Measurements from ENCODE around the gene APEX2. TPM values are rescaled to one million over a fixed set of nuclear protein-coding genes. Genes with fewer than 3 reads are reported as not detected.
A peak's percentile ranks its signal among the peaks of the same experiment; 100 is the strongest.
"Not testable (repeated sequence)": the region's sequence is repeated elsewhere in the genome, so short reads cannot be mapped to it uniquely, and the experiment has no call there.

The APEX2 gene, protein sequence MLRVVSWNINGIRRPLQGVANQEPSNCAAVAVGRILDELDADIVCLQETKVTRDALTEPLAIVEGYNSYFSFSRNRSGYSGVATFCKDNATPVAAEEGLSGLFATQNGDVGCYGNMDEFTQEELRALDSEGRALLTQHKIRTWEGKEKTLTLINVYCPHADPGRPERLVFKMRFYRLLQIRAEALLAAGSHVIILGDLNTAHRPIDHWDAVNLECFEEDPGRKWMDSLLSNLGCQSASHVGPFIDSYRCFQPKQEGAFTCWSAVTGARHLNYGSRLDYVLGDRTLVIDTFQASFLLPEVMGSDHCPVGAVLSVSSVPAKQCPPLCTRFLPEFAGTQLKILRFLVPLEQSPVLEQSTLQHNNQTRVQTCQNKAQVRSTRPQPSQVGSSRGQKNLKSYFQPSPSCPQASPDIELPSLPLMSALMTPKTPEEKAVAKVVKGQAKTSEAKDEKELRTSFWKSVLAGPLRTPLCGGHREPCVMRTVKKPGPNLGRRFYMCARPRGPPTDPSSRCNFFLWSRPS
- 16.5 and 18.7 TPM in 2 replicates for total RNA-seq (2014; rRNA removed; shearing (Covaris generic))

DNA sequence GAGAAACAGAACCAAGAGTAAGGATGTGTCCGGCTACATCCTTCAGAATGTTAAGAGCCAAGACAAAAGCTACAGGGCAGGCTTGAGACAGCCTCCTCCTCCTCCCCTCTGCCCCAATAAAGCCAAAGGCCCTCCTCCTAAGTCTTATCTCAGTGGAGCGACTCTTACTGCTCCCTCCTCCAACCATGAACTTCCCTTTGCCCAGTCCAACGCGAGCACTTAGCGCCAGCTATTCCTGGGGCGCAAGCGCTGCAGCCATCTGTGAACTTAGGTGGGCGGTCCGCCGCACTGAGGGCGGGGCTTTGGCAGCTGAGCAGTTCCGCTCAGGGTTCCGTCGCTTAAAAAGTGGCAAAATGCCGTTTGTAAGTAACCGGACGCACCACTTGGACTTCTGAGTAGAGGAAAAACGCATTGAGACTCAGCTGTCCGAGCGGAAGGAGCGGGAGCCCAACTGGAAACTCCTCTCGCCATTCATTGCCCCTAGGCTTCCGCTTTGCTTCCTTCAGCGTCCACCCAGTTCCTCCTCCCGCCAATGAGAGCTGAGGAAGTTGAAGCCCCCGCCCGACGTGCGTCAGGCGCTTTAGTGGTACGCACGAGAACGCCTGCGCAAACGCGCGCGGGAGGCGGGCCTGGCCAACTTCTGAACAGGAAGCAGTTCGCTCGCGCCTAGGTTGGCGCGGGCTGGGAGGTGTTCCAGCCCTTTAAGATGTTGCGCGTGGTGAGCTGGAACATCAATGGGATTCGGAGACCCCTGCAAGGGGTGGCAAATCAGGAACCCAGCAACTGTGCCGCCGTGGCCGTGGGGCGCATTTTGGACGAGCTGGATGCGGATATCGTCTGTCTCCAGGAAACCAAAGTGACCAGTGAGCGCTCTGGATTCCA, at the start of gene APEX2:
Gene APEX2 (plus strand): TSS at position 647 of the 882 bp plus-strand sequence. CDS start 60 bp downstream, at position 707.
- peak; percentile 93 for DNase-seq (ENCODE audit: low read depth)

DNA sequence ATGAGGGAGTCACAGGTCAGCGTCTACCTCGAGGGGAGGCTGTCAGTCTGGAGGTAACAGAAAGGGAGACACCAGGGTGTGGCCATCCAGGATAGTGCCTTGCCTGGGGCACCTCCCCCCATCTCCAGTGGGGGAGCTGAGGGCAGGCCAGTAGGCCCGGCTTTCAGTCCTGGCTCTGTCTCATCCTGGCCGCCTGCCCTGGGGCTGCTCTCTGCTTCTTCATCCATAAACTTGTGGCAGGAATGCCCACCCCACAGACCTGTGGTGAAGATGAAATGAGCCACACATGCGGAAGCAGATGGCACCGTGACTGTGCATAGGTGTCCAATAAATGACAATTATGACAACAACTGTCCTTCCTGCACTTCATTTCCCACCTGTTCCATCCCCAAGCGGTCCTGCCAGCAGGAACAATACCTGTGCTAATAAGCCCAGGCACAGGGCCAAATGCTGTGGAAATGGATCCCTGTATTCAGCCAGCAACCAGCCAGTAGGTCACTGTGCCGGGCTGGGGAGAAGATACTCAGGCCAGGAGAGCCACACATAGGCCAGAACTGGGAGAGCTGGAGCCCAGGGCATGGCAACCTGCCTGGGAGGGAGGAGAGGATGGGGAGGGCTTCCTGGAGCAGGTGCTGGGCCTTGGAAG, 49.3 kb upstream of the APEX2 start:
- no peak for DNase-seq (ENCODE audit: low read depth)

DNA sequence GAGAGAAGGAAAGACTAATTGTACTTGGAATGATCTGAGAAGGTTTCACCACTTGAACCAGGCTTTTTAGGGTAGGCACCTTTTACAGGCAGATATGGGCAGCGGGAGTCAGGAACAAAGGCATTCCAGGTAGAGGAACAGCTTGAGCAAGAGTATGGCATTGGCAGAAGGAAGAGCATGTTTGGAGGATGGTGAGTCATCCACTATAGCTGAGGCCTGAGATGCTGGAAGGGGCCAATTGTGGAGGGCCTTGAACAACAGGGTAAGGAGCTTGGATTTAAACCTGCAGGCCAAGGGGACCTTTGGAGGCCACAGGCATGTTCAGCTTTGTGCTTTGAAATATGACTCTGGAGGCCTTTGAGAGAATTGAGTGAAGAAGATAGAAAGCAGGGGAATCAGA, 38.4 kb upstream of the APEX2 start:
- DNase-seq (ENCODE audit: low read depth) = no peak

DNA sequence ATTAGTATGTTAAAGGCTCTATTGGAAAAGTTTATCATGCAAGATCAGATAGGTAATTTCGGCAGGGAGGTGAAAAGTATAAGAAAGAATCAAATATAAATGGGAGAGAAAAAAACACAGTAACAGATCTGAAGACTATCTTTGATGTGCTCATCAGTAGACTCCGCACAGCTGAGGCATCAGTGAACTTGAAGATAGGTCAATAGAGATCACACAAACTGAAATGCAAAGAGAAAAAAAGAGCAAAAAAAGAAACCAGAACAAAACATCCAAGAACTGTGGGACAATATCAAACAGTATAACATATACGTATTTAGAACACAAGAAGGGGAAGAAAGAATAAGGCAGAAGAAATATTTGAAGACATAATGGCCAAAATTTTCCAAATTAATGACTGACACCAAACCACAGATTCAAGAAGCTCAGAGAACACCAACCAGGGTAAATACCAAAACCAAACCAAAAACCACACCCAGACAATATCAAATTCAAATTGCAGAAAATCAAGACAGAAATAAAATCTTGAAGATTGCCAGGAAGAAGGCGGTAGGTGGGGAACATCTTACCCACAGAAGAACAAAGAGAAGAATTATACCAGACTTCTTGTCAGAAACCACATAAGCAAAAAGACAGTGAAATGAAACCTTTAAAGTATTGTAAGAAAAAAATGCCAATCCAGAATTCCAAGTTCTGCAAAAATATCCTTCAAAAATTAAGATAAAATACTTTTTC, 35.2 kb upstream of the APEX2 start:
- no peak for DNase-seq (ENCODE audit: low read depth)

DNA sequence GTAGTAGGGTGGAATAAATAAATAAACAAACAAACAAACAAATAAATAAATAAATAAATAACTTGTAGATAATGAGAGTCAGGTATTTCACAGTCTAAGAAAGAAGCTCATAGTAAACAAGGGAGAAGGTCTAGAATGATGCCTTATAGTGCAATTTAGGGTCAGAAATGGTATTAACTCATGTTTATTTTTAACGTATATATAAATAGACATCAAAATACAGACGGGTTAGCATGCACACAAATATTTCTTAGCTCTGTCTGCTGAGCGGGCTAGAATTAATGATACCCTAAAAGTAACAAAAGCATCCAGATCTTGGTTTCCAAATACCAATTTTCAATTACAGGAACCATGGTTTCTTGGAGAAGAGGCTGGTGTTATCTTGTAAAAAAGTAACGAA, 22.8 kb upstream of the APEX2 start:
- DNase-seq (ENCODE audit: low read depth) = no peak

DNA sequence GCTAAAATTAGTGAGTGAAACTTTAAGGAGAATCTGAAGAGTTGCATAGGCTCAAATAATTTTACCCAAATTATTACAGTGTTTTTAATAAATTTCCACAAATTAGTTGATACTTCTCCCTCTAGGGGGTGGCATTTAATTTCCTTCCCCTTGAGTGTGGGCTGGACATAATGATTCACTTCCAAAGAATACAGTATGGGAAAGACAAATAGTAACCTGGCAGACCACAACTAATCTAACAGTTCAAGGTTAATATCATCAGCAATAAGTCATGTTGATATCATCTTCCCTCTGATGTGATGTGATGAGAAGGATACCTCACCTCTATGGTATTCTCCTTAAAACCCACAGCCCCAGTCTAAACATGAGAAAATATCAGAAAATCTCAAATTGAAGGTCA, 21.7 kb upstream of the APEX2 start:
- DNase-seq (ENCODE audit: low read depth) = peak; percentile 6

DNA sequence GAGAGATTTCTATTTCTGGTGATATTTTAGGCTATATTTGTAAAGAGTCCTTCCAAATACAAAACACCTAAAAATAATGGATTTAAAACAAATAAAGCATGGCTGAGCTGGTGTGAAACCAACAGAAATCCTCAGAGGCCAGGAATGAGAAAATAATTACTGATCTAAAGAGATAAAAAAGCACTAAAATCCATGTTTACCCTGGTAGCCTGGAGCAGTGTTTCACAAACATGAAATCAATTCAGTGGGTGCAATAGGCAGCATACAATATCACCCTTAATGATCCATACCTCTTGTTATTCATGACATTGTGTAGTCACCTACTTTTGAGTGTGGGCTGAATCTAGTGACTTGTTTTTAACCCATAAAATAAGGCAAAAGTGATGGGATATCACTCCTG, 20.7 kb upstream of the APEX2 start:
- DNase-seq (ENCODE audit: low read depth) = no peak

DNA sequence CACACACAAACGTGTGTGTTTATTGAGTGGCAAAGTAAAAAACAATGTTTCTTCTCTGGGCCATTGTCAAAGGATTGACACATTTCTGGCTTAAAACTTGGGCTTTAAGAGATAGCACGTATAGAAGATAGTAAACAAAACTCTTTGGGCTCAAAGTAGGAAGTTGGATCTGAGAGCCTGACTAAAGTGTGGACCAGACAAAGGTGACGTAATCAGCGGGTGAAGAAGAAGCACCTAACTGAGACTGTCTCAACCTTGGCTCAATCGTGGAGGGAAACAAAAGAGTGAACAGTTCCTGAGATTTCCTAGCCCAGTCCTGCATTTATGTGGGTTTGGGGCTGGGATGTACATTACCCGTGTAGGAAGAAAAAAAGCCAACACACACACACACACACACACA, 19.8 kb upstream of the APEX2 start:
- DNase-seq (ENCODE audit: low read depth) = no peak

DNA sequence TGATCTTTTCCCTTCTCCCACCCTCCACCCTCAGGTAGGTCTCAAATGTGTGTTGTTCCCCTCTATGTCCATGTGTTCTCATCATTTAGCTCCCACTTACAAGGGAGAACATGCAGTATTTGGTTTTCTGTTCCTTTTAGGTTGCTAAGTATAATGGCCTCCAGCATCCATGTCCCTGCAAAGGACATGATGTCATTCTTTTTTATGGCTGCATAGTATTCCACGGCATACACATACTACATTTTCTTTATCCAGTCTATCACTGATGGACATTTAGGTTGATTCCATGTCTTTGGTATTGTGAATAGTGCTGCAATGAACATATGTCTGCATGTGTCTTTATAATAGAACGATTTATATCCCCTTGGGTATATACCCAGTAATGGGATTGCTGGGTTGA, 16.9 kb upstream of the APEX2 start:
- not testable (repeated sequence) for DNase-seq (ENCODE audit: low read depth)

DNA sequence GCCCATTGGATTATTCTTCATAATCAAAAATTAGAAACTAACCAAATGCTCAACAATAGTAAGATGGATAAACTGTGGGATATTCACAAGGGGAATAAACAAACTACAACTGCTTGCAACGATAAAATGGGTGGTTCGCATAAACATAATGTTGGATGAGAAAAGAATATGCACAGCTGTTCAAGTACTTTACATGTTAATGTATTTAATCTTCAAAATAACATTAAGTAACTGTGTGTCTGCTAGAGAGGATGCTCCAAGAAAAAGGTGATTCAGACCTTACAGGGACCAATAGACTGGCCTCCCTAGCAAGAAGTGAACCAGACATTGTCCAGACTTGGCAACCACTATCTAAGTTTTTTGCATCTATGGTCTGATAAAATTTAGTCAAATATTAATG, 8.5 kb upstream of the APEX2 start:
- DNase-seq (ENCODE audit: low read depth) = no peak

DNA sequence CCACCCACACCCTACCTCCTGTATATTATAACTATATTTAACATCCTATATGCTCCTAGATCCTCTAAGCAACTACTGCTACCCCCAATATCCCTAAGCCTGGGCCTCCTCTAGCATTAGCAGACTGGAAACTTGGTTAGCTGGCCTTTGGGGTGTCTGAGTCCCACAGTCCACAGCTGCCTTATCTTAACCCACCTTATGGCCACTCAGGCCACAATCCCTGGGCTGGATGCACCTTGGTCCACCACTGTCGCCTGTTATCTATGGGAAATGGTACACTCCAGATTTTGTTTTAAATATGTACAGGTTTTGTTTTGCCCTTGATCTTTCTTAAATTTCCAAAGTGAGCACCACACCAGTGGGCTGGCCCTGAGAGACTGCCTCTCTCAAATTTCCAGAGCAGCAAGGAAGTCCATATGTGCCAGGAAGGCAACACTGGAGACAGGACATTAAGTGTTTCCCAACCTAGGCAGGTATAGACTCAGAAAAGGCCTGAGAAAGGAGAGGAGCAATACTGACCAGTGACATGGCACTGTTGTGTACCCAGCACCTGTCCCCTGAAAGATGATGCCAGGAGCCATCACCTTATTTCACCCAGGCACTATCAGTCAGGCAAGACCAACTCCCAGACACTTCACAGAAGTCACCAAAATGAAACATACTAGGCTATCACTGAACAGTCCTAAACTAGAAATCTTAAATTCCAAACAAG, 7.1 kb upstream of the APEX2 start:
- no peak for DNase-seq (ENCODE audit: low read depth)

DNA sequence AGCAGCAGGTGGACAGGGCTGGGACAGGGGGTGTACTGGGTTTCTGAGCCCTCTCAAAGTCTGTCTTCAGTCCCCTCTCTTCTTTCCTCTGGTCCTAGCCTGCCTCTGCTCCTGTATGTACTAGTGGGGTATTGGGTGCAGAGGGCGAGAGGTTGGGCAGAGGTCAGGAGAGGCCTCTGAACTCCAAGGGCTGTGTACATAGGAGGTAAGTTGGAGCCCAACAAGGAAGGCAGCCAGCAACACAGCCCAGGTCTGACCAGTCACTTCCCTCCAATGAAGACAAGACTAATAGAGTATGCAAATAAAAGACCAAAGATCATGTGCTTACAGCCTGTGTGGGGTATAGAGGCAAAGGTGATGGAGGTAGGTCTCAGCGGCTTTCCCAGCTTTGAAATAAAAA, 6.1 kb upstream of the APEX2 start, which contains the start of gene PFKFB1:
Gene PFKFB1 (minus strand): TSS at position 90 of the 400 bp plus-strand sequence. CDS start 181 bp downstream, outside the sequence.
- no peak for DNase-seq (ENCODE audit: low read depth)

DNA sequence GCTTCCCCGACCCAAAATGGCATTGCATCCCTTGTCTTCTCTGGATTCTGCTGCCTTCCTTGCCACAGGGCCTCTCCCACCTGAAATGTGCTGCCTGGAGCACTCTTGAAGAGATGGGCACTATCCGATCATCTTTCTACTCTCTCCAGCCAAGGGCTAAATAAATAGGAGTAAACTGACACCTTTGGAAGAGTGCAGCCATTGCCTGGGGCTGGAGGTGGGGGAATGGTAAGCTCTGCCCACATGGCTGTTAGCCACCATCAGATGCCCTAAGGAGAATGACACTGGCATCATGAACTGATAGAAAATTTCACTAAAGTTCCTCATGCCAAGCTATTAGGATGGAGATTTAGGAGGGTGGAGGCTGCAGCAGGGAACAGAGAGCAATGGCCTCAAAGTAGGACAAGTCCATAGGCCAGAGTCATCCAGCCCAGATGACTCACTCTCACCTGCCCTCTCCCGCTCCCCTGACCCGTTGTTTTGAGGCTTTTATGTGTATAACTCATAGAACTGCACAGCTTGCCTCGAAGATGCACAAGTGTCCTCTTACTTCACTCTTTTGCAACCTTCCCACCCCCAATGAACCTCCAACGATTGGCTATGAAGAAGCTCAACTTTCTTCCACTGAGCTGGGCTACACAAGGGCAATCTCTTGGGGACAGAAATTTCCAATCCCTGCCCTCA, 5.4 kb upstream of the APEX2 start:
- no peak for DNase-seq (ENCODE audit: low read depth)

DNA sequence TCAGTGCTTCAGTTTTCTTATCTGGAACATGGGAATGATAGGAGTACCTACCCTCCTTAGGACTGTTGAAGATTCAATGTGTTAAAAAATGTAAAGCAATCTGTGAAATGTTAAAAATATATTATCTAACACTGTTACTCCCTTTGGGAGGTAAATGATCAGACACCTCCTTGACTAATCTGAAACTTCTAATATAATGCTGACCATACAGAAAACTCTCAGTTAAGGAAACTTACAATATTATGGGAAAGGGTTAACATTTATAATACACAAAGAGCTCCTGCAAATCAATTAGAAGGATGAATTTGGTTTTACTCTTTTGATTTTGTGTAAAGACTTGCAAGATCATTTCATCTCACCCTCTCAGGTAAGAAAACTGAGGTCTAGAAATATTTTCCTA, 4.5 kb upstream of the APEX2 start:
- no peak for DNase-seq (ENCODE audit: low read depth)

DNA sequence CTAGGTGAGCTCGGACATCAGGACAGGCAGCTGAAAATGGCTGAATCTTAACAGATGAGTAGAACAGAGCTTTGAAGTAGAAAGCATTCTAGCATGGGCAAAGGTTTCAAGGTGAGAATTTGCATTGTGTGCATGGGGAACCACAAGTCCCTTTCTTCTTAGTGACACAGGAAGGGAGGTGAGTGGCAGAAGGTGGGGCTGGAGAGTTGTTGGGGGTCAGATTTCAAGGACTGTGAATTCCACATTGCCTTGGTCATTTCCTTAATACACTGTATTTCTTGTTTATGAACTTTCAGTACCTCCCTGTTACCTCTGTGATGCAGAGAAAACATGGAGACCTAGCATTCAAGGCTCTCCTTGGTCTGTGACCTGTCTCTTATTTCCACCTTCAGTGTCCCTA, 4.1 kb downstream of the APEX2 start:
- DNase-seq (ENCODE audit: low read depth) = no peak

DNA sequence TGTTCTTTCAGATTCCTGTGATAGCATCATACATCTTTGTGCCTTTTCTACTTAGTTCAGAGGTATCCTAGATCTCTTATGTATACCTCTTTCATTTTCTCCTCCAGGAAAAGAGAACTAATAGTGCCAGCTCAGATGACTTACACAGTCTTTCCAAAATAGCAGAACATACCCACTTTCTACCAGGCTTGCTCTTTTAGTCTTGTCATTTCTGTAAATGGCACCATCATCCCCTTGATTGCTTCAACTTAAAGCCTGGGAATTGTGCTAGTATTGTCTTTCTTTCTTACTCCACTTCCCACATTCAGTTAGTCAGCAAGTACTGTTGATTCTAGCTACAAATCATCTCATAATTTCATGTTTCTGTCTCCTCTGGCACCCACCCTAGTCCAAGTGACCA, 5.1 kb downstream of the APEX2 start:
- no peak for DNase-seq (ENCODE audit: low read depth)

DNA sequence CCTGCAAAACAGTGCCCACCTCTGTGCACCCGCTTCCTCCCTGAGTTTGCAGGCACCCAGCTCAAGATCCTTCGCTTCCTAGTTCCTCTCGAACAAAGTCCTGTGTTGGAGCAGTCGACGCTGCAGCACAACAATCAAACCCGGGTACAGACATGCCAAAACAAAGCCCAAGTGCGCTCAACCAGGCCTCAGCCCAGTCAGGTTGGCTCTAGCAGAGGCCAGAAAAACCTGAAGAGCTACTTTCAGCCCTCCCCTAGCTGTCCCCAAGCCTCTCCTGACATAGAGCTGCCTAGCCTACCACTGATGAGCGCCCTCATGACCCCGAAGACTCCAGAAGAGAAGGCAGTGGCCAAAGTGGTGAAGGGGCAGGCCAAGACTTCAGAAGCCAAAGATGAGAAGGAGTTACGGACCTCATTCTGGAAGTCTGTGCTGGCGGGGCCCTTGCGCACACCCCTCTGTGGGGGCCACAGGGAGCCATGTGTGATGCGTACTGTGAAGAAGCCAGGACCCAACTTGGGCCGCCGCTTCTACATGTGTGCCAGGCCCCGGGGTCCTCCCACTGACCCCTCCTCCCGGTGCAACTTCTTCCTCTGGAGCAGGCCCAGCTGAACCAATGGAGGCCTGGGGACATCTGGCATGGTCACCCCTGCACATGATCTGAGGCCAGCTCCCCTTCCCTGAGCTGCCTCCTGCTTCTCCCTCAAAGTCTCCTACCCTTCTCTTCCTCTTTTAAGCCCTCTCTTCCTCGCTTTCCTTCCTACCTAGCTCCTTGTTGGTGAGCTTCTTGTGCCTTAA, 6.9 kb downstream of the APEX2 start:
- DNase-seq (ENCODE audit: low read depth) = no peak

DNA sequence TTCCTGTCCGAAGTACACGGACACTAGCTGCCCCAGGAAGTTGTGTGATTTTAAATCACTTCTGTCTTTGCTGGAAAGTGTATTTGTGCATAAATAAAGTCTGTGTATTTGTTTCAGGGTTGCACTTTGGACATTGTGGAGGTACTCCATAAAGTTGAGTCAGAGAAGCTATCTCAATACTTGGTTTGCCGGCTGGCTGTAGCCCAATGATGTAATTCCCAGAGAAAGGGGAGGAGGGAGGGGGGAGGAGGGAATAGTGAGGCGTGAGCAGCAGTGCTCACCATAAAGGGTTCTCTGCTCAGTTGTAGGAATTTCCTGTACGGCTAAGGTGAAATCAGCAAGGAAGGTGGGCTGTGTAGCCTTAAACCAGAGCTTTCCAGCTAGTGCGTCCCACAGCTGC, 7.5 kb downstream of the APEX2 start:
- DNase-seq (ENCODE audit: low read depth) = peak; percentile 54

Measured in Daoy (cell line).